RWPE2 (cell line): ENCODE measurements around the gene IL17C.

Experiments used
- ATAC-seq: fragments of 200-7000 bp; cut with Tn5 transposase; 3 replicates; pipeline ENCODE4 v1.9.1; 2021; ENCODE audit warnings: low read depth
- DNase-seq: peaks from one replicate; pipeline ENCODE4 v3.0.0-alpha.2; 2020; ENCODE audit warnings: low spot score
- H3K27ac ChIP-seq: fragments of 450-650 bp; 2 replicates; pipeline ENCODE4 v1.5.1; 2017; ENCODE audit warnings: mild to moderate bottlenecking; ENCODE audit not compliant: poor library complexity, severe bottlenecking
- H3K27me3 ChIP-seq: fragments of 250-450 bp; sonication (Bioruptor Pico); 2 replicates; pipeline ENCODE4 v1.5.1; 2021; ENCODE audit warnings: mild to moderate bottlenecking, moderate library complexity; ENCODE audit not compliant: insufficient read depth, poor library complexity, severe bottlenecking
- H3K36me3 ChIP-seq: fragments of 250-450 bp; sonication (Bioruptor Pico); 2 replicates; pipeline ENCODE4 v1.5.1; 2020; ENCODE audit warnings: low read depth, mild to moderate bottlenecking, moderate library complexity
- H3K4me1 ChIP-seq: fragments of 250-450 bp; sonication (Bioruptor Pico); 2 replicates; pipeline ENCODE4 v1.5.1; 2021; ENCODE audit warnings: mild to moderate bottlenecking, moderate library complexity; ENCODE audit not compliant: insufficient read depth, poor library complexity, severe bottlenecking
- H3K4me3 ChIP-seq: fragments of 250-450 bp; sonication (Bioruptor Pico); 2 replicates; pipeline ENCODE4 v1.5.1; 2021; ENCODE audit warnings: mild to moderate bottlenecking, moderate library complexity; ENCODE audit not compliant: severe bottlenecking
- H3K9me3 ChIP-seq: fragments of 250-450 bp; sonication (Bioruptor Pico); 2 replicates; pipeline ENCODE4 v1.5.1; 2021; ENCODE audit warnings: mild to moderate bottlenecking, moderate library complexity; ENCODE audit not compliant: severe bottlenecking
- TF ChIP-seq, protein P1 (sequence below): fragments of 450-650 bp; IDR thresholded peaks from one replicate; pipeline ENCODE4 v1.5.1; 2017; ENCODE audit warnings: mild to moderate bottlenecking, moderate library complexity; ENCODE audit not compliant: poor library complexity, severe bottlenecking

The IL17C gene

DNA sequence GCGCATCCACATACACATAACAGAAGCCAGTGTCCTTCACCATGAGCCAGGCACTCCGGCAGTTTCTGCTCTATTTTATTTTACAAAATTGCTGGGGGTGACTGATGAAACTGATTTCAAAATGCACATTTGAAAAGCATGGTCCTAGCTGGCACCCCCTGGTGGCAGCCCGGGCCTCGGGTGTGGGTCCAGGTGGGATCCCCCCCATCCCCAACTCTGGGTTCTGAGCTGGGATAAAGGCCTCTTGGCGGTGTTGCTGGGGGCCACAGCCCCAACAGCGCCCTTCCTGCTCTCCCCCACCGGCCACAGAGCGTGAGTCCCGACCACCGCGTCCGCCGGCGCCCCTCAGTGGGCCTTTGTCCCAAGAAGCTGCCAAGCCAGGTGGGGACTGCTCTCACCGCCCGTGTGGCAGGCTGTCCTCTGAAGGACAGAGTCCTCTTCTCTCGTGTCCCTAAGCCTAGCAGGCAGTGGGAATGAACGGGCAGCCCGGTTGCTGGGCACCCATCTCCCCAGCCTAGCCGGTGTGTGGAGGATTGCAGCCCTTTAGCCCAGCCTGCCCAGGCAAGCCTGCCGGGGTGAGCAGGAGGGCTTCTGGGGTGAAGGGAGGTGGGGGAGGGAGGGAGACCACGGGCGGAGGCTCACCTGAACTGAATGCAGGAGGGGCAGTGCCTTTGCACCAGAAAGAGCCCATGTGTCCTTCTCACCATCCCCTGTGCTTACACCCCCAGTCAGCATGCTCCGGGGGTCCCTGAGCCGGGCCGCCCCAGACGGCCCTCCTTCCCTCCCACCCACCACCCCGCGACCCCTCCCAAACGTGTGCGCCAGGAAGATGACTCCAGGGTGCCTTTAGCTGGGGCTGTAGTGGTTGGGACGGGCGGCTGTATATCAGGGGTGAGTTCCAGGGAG is 47.0 kb downstream of the IL17C start:
- H3K27ac ChIP-seq: no peak overlapping the region
- TF ChIP-seq, protein P1, sequence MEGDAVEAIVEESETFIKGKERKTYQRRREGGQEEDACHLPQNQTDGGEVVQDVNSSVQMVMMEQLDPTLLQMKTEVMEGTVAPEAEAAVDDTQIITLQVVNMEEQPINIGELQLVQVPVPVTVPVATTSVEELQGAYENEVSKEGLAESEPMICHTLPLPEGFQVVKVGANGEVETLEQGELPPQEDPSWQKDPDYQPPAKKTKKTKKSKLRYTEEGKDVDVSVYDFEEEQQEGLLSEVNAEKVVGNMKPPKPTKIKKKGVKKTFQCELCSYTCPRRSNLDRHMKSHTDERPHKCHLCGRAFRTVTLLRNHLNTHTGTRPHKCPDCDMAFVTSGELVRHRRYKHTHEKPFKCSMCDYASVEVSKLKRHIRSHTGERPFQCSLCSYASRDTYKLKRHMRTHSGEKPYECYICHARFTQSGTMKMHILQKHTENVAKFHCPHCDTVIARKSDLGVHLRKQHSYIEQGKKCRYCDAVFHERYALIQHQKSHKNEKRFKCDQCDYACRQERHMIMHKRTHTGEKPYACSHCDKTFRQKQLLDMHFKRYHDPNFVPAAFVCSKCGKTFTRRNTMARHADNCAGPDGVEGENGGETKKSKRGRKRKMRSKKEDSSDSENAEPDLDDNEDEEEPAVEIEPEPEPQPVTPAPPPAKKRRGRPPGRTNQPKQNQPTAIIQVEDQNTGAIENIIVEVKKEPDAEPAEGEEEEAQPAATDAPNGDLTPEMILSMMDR: peak; percentile 67
- H3K27me3 ChIP-seq: peaks cover 24% of the 10 kb centered on the region
- H3K36me3 ChIP-seq: no peaks in the 10 kb centered on the region
- DNase-seq (no peak), ATAC-seq (peak; percentile 49)
- no peaks in the 10 kb centered on the region for H3K9me3 ChIP-seq
- H3K4me3 ChIP-seq: peak overlapping the region; percentile 34
- H3K4me1 ChIP-seq: no peaks in the 10 kb centered on the region

DNA sequence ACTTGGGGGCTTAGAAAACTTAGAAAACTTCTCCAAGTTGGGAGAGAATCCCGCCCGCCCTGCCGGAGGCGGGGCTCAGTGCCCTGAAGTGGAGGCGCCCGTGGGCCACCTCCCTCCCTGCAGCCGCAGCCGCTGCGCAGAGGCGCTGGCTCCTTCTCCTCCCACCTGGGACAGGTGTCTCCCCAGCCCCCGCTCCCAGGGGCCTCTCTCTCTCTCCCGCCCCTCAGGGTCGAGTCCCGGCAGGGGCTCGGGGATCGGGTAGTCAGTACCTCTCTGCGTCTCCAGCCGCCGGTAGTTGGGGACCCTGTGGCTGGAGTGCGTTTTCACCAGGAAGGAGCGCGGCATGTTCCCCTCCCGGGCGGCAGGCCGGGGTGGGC is 47.7 kb downstream of the IL17C start:
- Histone ChIP-seq H3K27me3 (peaks cover 24% of the 10 kb centered on the region), H3K4me1 (no peaks in the 10 kb centered on the region), H3K4me3 (peak overlapping the region; percentile 34), H3K36me3 (no peaks in the 10 kb centered on the region), H3K9me3 (no peaks in the 10 kb centered on the region), H3K27ac (no peak overlapping the region)
- ATAC-seq (peak; percentile 45), DNase-seq (no peak)
- TF ChIP-seq, protein P1: no peak

DNA sequence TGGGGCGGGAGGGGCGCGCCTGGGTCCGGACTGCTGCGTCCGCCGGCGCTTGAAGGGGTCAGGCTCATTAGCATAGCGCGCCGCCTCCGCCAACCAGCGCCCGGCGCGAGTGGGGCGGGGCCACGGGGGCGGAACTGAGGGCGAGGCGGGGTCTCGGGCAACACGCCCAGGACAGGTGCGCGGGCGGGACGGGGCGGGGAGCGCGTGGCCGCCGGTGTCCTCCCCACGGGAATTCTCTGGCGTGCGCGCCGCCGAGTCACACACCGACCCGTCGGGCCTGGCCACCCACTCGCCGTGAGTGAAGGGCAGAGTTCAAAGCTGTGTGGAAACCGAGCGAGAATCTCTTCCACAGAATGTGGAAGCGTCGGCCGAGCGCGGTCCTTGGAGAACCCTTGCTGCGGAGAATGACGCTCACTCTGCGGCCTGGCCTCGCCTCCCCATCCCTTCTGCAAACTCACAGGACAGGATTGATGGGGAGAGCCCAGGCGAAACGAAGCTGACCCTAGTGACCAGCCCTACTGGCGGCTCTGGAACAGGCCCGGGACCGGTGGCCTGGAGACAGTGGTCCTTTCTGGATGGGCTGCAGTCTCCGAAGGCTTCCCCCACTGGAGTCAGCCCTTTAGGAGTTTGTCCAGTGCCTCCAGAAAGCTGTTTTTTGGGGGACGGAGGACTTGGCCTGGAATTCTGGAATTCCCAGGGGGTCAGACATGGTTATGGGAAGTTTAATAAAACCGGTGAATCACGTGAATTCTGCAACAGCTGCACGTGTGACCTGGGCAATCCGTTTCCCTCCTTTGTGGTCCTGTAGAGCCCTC is 48.3 kb downstream of the IL17C start, which contains the start of gene SNAI3:
SNAI3 (minus strand) TSS at position 69 of the 815 bp plus-strand sequence. CDS start 101 bp downstream, outside the sequence.
- DNase-seq (peak; percentile 81), ATAC-seq (peak; percentile 82)
- TF ChIP-seq, protein P1: no peak
- Histone ChIP-seq H3K4me3 (peak within 1 kb of the TSS; percentile 34), H3K36me3 (no peaks in the 10 kb centered on the region), H3K27ac (no peak within 1 kb of the TSS), H3K27me3 (peaks cover 24% of the 10 kb centered on the region), H3K9me3 (no peaks in the 10 kb centered on the region), H3K4me1 (no peaks in the 10 kb centered on the region)

DNA sequence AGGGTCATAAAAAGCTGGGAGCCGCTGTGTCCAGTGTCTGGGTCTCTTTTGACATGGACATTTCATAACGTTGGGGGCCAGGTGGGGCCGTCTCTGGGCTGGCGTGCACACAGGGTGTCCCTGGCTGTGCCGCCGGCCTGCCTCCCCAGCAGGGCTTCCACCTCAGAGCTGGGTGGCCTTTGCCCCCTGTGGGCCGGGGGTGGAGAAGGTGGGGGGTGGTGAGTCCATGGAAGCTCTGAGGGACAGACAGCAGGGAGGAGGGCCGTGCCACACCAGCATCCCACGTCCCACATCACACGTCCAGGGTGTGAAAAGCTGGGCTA is 48.8 kb downstream of the IL17C start:
- no peaks in the 10 kb centered on the region for H3K9me3 ChIP-seq
- no peak overlapping the region for H3K4me3 ChIP-seq
- no peak for ATAC-seq
- peaks cover 24% of the 10 kb centered on the region for H3K27me3 ChIP-seq
- TF ChIP-seq, protein P1: no peak
- DNase-seq: no peak
- no peaks in the 10 kb centered on the region for H3K36me3 ChIP-seq
- no peaks in the 10 kb centered on the region for H3K4me1 ChIP-seq
- no peak overlapping the region for H3K27ac ChIP-seq
